Lower lobe of right lung (tissue), 2 donors: ENCODE measurements around the gene SLIT3. TPM values are rescaled to one million over a fixed set of nuclear protein-coding genes. Genes with fewer than 3 reads are reported as not detected.

ENCODE experiments used
- ATAC-seq, 2 donors: fragments of 200-7000 bp; cut with Tn5 transposase; one replicate each; pipeline ENCODE4 v1.9.1; 2020 to 2022; ENCODE audit warnings: mild to moderate bottlenecking in 2 of 2, moderate library complexity in 2 of 2
- DNase-seq: peaks from one replicate; pipeline ENCODE4 v3.0.0-alpha.2; 2020
- H3K27ac ChIP-seq: fragments of 200-600 bp; one replicate; pipeline ENCODE4 v1.8.0; 2022
- H3K27me3 ChIP-seq: fragments of 200-600 bp; one replicate; pipeline ENCODE4 v1.8.0; 2022; ENCODE audit warnings: low read depth
- H3K36me3 ChIP-seq: fragments of 200-600 bp; one replicate; pipeline ENCODE4 v1.8.0; 2022; ENCODE audit warnings: mild to moderate bottlenecking
- H3K4me1 ChIP-seq: fragments of 200-600 bp; one replicate; pipeline ENCODE4 v1.8.0; 2022
- H3K4me3 ChIP-seq: fragments of 200-600 bp; one replicate; pipeline ENCODE4 v1.8.0; 2022; ENCODE audit warnings: mild to moderate bottlenecking
- H3K9me3 ChIP-seq: fragments of 200-600 bp; one replicate; pipeline ENCODE4 v1.8.0; 2022
- intact Hi-C: fragments of 100-400 bp; cut with DNase I; formaldehyde crosslinking; loops from one replicate; pipeline ENCODE4 v1.11.0; 2022
- total RNA-seq: library from RNA; stranded (reverse); fragmentation: NEBNext Ultra II Directional; extraction: Animal tissue kit (Norgen Biotek cat#: 25700); gene quantifications from one replicate; pipeline ENCODE4 v1.2.1, GENCODE V29; 2021
- TF ChIP-seq, protein P1 (sequence below): fragments of 200-600 bp; IDR thresholded peaks from one replicate; pipeline ENCODE4 v1.8.0; 2022; ENCODE audit warnings: antibody characterized with exemption, mild to moderate bottlenecking
- donor health status: DM: no; HTN: yes; CAD: no; lungs with severe emphysema.

SLIT3 gene
- total RNA-seq, 1 donor from 2014 or later = 48.6 TPM

DNA sequence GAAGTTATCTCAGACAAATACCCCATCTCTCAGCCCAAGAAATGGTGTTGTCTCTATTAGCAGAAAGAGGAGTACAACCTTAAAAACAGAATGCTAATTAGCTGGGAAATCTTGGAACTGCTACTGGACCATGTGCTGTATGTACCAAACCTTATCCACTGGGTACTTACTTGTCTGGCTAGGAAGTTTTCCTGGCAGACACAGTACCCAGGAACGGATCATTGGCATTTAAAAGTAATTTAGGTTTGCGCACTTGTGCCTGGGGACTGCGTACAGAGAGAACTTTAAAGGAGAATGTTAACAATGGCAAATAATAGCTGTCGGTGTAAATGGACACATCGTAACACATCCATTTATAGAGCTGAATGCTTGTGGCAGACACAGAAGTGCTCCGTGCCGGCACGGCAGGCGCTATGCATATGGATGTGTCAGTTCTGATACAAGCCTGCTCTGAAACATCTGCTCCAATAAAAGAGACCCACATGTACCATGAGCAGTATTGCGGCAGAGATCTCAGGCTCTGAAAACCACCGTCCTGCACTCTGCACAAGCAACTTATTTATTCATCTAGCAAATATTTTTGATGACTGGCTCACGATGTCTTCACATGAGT is 431.2 kb downstream of the SLIT3 start:
- peaks cover 7% of the 10 kb centered on the region for H3K27me3 ChIP-seq
- DNase-seq (no peak), ATAC-seq (no peak)
- H3K9me3 ChIP-seq = no peaks in the 10 kb centered on the region
- H3K4me1 ChIP-seq = no peaks in the 10 kb centered on the region
- H3K36me3 ChIP-seq = no peaks in the 10 kb centered on the region
- intact Hi-C loops = no loop called here
- no peak overlapping the region for H3K4me3 ChIP-seq
- TF ChIP-seq, protein P1, sequence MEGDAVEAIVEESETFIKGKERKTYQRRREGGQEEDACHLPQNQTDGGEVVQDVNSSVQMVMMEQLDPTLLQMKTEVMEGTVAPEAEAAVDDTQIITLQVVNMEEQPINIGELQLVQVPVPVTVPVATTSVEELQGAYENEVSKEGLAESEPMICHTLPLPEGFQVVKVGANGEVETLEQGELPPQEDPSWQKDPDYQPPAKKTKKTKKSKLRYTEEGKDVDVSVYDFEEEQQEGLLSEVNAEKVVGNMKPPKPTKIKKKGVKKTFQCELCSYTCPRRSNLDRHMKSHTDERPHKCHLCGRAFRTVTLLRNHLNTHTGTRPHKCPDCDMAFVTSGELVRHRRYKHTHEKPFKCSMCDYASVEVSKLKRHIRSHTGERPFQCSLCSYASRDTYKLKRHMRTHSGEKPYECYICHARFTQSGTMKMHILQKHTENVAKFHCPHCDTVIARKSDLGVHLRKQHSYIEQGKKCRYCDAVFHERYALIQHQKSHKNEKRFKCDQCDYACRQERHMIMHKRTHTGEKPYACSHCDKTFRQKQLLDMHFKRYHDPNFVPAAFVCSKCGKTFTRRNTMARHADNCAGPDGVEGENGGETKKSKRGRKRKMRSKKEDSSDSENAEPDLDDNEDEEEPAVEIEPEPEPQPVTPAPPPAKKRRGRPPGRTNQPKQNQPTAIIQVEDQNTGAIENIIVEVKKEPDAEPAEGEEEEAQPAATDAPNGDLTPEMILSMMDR = no peak
- no peak overlapping the region for H3K27ac ChIP-seq

DNA sequence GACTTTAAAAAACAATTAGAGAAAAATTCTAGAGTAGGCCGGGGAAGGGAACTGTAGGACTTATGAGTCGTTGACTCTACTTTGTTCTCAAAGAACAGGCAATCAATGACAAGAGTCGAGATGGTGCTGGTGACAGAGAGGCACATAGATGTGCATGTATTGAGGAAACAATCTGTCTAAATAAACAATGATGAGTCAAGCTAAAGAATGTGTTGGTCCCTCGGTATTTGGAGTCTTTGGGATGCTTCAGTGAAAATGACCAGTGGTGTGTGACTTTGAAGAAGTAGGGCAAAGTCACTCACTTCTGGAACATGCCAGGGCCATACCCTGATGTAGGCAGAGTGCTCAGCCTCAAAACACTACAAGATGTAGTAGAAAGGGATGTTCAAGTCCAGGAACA is 433.7 kb downstream of the SLIT3 start:
- Histone ChIP-seq H3K27me3 (peaks cover 7% of the 10 kb centered on the region), H3K4me1 (no peaks in the 10 kb centered on the region), H3K27ac (no peak overlapping the region), H3K9me3 (no peaks in the 10 kb centered on the region), H3K4me3 (no peak overlapping the region), H3K36me3 (no peaks in the 10 kb centered on the region)
- no peak for DNase-seq
- intact Hi-C loops = no loop called here
- TF ChIP-seq, protein P1 = no peak
- ATAC-seq = no peak

DNA sequence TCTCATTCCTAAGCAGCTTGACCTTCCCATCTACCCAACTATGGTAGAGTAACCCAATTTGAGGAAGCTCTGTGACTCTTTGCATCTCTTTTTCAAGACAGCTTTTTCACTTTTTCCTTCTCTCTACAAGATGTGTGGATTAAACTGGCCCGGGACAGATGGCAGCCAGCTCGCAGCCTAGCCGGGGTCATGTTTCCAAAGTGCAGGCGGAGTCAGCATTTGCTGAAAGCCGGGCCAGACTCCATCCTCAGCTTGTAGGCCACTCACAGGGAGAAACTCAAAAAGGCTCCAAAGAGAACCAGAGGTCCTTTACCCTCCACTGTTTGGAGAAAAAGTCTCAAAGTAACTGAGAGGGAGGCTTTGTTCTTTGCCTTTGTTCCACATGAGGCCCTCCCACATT is 435.0 kb downstream of the SLIT3 start:
- no peak for DNase-seq
- no peak overlapping the region for H3K4me3 ChIP-seq
- intact Hi-C loops = no loop called here
- no peak for ATAC-seq
- H3K36me3 ChIP-seq = no peaks in the 10 kb centered on the region
- TF ChIP-seq, protein P1 = no peak
- H3K27me3 ChIP-seq = no peaks in the 10 kb centered on the region
- no peaks in the 10 kb centered on the region for H3K9me3 ChIP-seq
- no peak overlapping the region for H3K27ac ChIP-seq
- H3K4me1 ChIP-seq = no peaks in the 10 kb centered on the region

DNA sequence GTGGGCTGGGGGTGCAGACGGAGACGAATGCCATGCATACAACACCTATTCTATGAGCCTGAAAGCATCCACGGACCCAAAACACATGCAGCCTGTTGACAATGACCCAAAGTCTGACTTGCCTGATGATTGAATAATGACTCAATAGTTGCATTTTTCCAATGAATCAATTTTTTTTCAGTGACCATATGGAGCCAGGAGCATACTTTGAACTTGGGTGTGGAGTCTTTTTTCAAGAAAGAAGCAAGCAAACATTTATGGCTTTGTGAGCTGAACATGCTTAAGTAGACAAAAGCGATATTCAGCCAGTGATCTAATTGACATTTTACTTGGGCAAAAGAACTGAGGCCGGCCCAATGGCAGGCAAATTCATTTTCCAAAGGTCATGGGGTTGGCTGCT is 437.9 kb downstream of the SLIT3 start:
- intact Hi-C loops = no loop called here
- no peak overlapping the region for H3K27ac ChIP-seq
- H3K9me3 ChIP-seq = no peaks in the 10 kb centered on the region
- no peaks in the 10 kb centered on the region for H3K27me3 ChIP-seq
- ATAC-seq (no peak), DNase-seq (no peak)
- H3K4me1 ChIP-seq = no peaks in the 10 kb centered on the region
- TF ChIP-seq, protein P1 = no peak
- H3K36me3 ChIP-seq = no peaks in the 10 kb centered on the region
- no peak overlapping the region for H3K4me3 ChIP-seq

DNA sequence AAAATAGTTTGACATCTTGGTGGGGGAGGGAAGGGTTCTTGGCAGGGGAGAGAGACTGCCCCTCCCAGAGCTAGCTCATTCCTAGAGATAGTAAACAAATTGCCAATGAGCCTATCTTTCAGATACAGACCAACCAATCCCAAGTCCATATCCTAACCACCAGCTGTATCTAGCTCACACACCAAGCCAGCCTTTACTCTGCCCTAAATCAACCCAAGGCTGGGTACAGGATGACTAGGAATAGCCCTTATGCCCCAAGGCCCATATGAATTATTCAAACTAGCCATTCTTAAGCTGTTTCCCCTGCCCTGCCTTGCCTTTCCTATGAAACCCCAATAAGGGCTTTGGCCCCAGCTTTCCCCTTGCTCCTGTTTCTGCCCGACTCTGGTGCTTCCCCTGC is 440.4 kb downstream of the SLIT3 start:
- Histone ChIP-seq H3K4me3 (no peak overlapping the region), H3K4me1 (no peaks in the 10 kb centered on the region), H3K9me3 (no peaks in the 10 kb centered on the region), H3K27ac (no peak overlapping the region), H3K27me3 (no peaks in the 10 kb centered on the region), H3K36me3 (no peaks in the 10 kb centered on the region)
- TF ChIP-seq, protein P1 = no peak
- ATAC-seq (no peak), DNase-seq (no peak)
- intact Hi-C loops = no loop called here
